Glomerular visceral epithelial cell (primary cell): ENCODE results near the gene UBA6.
"Not testable (repeated sequence)": the region's sequence is repeated elsewhere in the genome, so short reads cannot be mapped to it uniquely, and the experiment has no call there.

ENCODE experiments used
- DNase-seq: peaks from one replicate; pipeline ENCODE4 v3.0.0-alpha.2; 2016; ENCODE audit errors: extremely low spot score

UBA6 gene

DNA sequence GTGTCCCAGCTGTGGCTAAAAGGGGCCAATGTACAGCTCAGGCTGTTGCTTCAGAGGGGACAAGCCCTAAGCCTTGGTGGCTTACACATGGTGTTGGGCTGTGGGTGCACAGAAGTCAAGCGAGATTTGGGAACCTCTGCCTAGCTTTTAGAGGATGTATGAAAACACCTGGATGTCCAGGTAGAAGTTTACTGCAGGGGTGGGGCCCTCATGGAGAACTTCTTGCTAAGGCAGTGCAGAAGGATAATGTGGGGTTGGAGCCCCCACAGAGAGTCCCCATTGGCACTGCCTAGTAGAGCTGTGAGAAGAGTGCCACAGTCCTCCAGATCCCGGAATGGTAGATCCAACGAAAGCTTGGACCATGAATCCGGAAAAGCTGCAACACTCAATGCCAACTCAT, 40.5 kb downstream of the UBA6 start:
- DNase-seq: no peak

DNA sequence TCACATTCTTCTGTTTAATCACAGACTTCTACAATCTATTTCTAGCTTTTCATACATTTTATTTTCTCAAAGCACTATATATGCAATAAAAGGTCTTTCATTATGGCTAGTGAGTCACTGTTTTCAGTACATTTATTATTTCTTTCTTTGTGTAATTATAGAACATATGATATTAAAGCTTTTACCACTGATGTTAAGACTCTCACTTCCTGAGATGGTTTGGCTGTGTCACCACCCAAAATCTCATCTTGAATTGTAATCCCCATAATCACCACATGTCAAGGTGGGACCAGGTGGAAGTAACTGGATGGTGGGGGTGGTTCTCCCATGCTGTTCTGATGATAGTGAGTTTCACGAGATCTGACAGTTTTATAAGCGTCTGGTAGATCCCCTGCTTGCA, 41.9 kb downstream of the UBA6 start:
- no peak for DNase-seq

DNA sequence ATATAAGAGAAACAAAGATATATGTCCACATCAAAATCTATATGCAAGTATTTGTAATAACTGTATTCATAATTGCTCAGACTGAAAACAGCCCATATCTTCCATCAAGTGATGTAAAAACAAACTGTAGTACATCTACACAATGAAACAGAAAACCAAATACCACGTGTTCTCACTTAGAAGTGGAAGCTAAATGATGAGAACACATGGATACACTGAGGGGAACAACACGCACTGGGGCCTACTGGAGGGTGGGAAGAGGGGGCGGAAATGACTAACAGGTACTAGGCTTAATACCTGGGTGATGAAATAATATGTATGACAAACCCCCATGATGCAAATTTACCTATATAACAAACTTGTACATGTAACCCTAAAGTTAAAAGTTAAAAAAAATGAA, 42.7 kb downstream of the UBA6 start:
- no peak for DNase-seq

DNA sequence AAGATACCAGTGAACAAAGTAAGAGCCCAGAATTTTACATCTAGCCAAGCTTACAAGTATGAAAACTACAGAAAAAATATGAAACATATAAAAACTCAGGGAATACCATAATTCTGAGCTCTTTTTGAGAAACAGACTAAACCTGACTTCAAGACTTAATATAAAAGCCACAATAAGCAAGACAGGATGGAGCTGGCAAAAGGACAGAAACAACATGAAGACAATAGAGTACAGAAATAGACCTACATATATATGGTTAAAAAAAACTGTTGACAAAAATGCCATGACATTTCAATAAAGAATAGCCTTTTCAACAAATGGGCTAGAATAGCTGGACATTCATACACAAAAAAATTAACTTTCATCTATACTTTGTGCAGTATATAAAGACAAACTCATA, 49.4 kb downstream of the UBA6 start:
- no peak for DNase-seq

DNA sequence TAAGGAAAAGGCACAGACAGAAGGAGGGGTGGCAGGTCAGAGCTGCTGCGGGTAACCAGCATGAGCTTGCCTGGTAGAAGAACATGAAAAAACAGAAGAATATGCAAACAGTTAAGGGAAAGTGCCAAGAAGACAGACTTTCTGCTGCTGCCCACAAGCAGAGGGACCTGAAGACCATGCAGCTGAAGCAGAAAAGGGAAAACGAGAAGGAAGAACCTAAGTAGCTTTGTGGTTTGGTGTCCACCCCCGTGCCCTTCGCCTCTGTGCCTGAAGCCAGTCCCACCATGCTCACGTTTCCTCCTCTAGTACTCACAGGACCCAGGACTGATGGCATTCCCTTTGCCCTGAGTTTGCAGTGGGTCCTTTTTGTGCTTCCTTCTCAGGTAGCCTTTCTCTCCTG, 62.8 kb downstream of the UBA6 start:
- DNase-seq: no peak

DNA sequence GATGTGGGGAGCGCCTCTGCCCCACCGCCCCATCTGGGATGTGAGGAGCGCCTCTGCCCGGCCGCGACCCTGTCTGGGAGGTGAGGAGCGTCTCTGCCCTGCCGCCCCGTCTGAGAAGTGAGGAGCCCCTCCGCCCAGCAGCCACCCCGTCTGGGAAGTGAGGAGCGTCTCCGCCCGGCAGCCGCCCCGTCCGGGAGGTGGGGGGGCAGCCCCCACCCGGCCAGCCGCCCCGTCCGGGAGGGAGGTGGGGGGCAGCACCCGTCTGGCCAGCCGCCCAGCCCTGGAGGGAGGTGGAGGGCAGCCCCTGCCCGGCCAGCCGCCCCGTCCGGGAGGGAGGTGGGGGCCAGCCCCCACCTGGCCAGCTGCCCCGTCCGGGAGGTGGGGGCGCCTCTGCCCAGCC, 64.0 kb downstream of the UBA6 start:
- DNase-seq: not testable (repeated sequence)

DNA sequence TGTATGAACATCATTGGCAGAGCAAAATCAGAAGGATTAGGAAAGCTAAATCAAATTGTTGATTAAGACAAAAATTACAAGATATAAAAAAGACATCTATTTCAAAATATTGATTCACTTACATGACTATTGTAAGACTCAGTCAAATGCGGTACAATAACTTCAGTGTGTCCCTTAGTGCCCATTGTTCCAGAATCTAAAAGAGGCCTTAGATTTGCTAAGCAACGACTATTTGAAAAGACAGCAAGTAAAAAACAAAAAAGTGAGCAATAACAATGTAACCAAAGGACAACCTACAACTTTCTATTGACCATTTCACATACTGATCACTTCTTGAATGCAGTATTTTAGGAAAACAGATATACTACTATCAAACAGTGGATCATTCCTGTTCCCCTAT, 65.6 kb downstream of the UBA6 start:
- no peak for DNase-seq

DNA sequence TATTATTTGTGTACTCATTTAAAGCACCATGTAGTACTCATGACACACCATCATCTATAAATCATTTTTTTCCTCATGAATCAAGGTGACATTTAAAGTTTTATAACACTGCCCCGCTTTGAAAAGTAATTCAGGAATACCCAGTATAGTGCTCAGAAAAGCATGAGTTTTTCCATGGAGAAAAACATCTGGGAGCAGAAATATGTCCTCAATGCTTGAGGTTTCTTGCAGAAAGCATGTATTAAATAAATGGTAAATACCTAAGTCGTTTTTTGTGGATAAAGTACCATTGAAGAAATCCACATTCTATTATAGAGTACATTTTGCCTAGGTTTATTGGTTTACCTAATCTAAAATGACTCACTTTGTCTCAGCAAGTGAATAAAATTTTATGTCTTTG, 66.2 kb downstream of the UBA6 start:
- no peak for DNase-seq

DNA sequence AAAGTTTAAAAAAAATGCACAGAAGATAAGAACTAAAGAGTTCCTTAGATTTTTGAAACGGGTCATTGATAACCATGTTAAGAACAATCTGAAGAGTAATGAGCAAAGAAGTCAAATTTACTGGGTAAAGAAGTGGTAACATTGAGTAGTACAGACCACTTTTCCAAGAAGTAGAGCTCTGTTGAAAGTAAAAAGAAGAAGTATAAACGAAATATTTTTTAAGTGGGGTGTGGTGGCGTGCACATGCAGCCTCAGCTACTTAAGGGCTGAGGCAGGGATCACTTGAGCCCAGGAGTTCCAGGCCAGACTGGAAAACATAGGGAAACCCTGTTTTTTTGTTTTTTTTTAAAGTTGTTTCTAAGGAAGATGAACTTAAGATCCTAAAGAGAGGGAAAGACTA, 68.5 kb downstream of the UBA6 start:
- no peak for DNase-seq

DNA sequence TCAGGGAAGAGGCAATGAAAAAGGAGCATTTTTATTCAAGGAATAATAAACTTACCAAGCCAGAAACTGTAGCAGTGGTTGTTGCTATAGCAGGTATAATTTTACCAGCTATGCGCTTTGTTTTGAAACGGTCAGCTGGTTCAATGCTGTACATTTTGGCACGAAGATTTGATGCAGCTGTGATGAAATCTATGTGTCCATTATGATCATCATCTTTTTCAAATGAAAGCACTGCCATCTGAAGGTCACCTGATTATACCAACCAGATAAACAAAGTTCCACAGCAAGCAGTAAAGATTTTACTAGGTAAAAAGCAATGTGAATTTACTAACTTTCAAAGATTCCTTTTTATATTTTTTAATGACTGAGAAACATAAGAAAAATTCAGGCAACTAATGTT, 76.0 kb downstream of the UBA6 start:
- no peak for DNase-seq

DNA sequence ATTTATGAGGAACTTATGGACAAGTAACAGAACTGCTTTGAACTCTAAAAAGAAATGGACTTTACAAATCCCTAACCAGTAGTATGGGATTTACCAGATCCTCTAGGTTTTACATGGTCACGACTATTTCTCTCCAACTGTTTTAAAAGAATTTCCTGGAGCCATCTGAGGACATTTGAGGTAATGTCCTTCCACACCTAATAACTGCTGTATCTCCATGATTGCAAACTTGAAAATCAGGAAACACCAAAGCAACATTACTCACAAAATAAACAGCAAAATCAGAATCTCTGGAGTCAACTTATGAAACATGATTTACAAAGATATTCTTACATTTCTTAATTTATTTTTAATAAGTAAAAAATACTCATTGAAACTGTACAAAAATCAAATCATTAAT, 84.5 kb downstream of the UBA6 start:
- no peak for DNase-seq

DNA sequence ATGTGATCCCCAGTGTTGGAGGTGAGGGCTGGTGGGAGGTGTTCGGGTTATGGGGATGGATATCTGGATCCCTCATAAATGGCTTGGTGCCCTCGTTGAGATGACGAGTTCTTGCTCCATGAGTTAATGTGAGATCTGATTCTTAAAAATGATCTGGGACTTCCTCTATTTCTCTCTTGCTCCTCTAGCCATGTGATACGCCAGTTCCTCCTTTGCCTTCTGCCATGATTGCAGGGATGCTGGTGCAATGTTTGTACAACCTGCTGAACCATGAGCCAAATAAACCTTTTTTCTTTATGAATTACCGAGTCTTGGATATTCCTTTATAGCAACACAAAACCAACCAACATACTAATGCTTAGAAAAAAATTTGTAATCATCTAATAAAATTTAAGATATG, 85.8 kb downstream of the UBA6 start:
- DNase-seq: no peak

DNA sequence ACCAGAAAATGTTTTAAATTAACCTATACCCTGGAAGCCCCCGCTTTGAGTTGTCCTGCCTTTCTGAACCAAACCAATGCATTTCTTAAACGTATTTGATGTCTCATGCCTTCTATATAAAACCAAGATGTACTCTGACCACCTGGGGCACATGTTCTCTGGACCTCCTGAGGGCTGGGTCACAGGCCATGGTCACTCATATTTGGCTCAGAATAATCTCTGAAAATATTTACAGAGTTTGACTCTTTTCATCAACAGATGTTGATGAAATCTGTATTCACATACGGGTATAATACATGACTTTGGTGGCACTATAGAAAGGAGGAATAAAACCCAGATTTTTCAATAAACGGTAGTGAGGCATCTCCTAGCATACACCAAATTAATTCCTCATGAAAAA, 86.8 kb downstream of the UBA6 start:
- DNase-seq: no peak

DNA sequence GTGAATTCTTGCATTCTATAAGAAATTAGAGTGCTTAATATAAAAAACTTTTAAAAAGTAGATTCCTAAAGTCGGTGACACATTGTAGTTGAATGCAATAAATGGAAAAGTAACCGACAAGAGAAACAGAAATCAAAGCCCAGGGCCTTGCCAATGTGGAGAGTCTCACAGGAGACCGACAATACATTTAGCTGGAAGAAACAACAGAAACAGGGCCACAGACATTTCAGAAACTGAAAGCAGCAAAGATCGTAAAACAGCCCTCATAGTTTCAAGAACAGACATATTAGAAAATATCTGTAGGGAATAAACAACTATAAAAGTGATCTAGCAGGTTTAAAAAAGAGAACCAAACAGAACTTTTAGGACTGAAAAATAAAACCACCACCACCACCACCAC, 92.9 kb downstream of the UBA6 start:
- DNase-seq: no peak

DNA sequence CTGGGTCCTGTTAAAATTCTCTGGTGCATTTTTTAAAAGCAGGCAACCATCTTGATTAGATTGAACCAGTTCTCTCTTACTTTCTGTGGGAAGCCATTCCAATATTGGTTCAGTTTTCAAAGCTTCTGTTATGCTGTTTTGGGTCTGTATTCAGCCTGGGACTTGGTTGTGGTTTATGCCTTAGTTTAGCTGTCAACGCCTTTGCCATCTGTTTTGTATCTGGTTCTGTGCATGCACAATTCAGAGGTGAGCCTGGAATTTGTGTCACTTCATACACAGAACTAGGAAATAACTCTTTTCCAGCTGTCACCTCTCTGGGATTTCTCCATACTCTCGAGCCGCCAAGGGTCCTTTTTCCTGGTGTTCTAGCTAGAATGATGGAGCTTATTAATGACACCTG, 96.2 kb downstream of the UBA6 start:
- no peak for DNase-seq

DNA sequence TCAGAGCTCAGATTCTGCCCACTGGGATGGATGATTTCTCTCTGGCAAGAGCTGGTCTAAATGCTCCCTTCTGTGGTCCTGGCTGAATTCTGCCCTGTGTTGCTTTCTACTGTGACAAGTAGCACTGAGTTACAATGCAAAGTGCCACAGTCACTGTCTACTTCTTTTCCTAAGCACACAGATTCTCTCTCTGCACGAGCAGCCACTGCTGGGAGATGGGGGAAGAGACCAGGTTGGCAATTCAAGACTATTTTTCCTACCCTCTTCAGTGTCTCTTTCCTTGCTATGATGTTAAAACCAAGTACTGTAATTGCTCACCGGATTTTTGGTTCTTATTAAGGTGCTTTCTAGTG, 97.0 kb downstream of the UBA6 start:
- no peak for DNase-seq

DNA sequence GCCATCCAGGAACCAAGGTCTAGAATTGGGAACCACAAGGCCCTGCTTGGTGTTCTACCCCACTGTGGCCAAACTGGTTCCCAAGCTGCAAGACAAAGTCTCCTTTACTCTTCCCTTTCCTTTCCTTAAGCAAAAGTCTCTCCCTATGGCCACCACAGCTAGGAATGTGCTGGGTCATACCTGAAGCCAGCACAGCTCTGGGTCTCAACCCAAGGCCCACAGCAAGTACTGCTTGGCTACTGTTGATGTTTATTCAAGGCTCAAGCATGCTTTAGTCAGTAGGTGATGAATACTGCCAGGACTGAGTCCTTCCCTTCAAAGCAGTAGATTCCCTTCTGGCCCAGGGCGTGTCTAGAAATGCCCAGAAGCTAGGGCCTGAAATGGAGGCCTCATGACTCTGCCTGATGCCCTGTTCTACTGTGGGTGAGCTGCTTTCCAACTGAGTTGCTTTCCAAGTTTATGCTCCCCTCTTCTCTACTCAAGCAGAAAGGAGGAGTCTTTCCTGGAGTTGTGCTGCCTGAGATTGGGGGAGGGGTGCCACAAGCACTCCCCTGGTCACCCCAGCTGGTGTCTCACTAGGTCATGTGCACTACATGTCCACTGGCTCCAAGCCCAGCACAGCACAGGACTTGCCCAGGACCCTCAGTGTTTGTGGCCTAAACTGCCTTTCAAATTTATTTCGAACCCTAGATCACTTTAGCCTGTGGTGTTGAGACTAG, 97.5 kb downstream of the UBA6 start:
- DNase-seq: peak; percentile 7

DNA sequence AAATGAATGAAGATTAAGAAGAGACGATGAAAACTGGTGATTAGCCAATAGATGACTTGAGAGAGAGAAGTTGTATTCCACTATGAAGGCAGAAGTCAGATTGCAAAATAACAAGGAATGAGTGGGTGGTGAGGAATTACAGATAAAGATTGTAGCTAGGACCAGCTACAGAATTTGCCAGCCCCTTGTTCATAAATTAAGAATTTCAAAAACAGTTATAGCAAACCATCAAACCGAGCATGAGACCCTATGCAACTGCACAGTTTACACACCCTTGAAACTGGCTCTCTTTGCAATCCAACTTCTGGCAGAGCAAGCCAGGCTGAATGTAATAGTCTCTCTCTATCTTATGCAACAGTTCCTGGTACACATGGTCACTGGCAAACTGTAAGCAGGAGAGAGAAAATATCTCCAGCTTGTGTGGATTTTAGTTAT, 107.2 kb downstream of the UBA6 start:
- no peak for DNase-seq

DNA sequence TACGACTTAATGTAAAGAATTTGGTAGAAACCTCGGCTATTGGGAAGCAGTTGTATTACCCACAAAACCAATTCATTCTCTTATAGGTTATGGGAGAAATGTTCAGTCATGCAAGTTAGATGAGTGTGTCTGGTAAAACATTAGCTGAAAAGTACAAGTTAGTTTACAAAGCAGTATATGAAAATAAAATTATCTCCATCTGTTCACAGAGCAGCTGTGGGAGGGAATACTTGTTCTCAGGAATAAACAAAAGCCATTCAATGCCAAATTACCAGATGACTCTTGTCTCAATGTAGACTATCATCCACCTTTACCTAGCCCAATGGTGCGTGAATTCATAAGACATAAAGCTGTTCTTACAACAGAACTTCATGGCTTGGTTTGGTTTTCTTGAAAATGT, 113.8 kb downstream of the UBA6 start:
- DNase-seq: no peak

DNA sequence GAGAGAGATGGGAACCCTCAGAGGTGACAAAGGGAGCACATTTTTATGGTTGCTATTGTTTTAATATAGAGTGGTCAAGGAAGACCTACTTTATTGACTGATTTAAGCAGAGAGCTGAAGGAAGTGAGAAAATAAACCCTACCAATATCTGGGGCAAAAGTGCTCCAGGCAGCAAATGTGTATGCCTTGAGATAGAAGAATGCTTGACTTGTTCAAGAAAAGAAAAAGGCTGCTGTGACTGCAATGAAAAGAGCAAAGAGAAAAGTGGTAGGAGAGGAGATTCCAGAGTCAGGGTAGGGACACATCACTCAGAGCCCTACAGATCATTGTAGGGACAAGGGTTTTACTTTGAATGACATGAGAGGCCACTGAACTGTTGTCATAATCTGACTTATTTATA, 116.5 kb downstream of the UBA6 start:
- DNase-seq: no peak

DNA sequence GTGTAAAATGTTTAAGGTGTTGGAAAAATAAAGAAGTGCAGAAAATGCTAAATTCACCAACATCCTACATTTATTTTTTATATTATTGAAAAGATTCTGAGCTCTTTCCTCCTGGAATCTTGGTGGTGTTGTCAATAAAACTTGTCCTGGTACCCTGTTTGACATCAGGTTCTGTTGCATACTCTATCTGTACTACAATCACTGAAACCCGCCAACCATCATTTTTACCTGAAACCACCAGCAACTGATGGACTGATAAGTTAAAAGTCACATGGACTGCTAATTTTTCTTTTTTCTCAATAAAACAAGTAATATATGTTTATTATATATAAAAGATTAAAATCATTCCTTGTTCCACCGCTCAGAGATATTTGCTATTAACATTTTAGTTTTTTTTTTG, 119.0 kb downstream of the UBA6 start:
- DNase-seq: no peak

DNA sequence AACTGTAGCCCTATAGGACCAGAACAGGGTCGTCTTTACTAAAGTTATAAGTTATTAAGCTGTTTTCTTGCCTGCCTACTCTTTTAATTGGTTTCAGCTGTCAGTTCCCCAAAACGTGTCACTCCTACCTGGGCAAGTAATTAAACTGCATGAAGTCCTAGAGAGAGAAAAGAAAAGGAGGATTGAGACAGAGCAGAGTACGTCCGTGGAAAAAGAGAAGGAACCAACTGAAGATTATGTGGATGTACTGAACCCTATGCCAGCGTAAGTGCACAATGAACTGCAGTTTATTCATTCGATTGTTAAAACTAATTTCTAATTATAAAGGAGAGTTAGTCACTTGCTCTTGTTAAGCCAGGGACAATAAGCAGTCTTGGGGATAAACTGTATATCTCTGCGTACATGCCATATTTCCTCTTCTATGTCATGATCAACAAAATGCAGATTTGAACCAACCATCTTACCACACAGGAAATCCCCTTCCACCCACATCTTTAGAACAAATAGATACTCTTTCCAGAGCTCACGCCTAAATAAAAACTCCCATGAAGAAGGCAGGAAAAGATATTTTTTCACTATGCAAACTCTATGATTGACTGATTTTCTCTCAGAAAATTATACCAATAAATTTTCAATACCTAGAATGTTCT, 119.6 kb downstream of the UBA6 start:
- DNase-seq: no peak

DNA sequence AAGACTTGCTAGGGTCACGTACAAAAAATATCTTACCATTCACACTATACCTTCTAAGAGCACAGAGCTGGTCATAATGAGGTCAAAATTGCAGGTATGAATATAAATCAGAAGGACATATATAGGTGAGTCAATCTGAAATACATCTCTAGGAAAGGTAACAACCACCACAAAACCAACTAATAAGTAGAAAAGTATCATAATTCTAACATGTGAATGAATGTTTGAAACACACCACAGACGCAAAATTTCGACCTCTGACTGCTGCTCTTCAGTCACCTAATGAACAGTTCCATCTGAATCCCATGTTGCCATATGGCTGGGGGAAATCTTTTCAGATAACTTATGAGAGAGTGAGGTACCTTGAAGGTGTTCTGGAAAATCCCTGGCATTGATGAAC, 120.4 kb downstream of the UBA6 start:
- DNase-seq: no peak

DNA sequence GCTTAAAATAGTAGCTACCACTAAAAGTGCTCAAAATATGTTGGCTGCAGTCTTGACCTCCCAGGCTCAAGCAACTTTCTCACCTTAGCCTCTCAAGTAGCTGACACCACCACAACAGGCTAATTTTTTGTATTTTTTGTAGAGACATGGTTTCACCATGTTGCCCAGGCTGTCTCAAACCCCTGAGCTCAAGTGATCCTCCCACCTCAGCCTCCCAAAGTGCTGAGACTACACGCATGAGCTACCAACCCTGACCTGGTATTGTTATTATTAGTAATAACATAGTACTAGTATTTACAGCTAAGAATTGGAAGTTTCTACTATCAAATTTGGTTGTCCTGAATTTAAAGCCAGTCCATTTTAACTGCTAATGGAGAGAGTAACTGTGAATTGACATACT, 124.4 kb downstream of the UBA6 start:
- no peak for DNase-seq
